ENCODE measurements around the gene GRK4.
"Not testable (repeated sequence)": the region's sequence is repeated elsewhere in the genome, so short reads cannot be mapped to it uniquely, and the experiment has no call there.

The GRK4 gene

GRCh38 chr4:2961811-2962441 lies 1.4 kb upstream of the GRK4 start:
- no peak for DNase-seq

DNA sequence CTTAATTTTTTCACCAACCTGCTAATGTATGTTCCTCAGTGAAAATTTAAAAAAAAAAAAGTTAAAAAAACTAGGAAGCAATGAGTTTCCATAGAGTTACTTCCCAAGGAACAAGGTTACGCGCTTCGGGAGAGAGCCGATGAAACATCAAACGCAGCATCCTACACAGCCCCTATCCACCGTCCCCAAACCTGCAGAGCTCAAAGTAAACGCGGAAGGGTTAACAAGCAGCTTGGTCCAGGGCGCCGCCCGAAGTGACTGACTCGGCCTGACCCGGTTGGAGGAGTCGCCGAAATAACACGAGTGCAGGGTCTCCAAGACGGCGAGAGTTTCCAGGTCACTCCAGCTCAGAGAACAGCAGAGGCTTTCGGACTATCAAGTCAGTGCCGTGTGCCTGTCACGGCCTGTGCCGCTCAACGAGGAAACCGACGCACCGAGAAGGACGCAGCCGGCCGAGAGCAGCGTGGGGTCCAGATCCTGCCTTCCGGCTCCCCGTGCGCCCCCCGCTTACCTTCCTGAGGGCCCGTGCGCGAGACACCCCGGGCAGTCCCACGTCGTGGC lies 677 bp upstream of the GRK4 start:
- DNase-seq = peak; percentile 92

GRCh38 chr4:2963966-2964471 lies 648 bp downstream of the GRK4 start:
- DNase-seq = no peak

GRCh38 chr4:2964706-2965258 lies 1.4 kb downstream of the GRK4 start:
- no peak for DNase-seq

DNA sequence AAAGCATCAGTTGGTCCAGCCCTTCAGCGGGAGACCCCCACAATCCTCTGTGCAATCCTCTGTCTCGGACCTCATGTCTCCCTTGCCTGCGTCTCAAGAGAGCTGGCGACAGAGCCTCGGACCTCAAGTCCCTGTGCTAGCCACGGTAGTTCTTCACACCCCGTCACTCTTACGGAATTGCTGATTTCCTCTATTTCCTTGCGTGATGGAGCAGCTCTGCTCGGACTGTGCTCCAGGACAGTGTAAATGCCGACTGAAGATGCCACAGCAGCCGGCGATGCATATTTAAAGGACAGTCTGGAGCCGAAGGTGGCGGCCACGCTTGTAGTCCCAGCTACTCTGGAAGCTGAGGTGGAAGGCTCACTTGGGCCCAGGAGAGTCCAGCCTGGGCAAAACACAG lies 1.9 kb downstream of the GRK4 start:
- no peak for DNase-seq

- no peak for DNase-seq
These were observed 5.0 kb downstream of the GRK4 start for GRCh38 chr4:2968381-2968780.

DNA sequence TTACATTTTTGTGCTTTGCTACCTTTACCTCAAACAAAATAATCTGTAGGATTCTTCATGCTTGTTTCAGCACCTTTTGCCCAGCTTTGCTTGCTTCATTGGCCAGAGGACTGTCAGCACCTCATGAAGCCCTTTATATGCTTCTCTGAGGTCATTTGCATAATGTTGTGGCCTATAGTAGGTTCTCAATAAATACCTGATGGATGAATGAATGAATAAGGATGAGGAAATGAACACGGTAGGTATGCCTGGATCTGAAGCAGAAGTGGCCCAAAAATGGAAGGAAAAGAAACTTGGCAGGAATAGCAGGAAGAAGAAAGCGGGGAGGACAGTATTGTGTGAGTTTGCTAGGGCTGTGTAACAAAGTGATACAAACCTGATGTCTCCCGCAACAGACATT lies 7.9 kb downstream of the GRK4 start:
- no peak for DNase-seq

DNA sequence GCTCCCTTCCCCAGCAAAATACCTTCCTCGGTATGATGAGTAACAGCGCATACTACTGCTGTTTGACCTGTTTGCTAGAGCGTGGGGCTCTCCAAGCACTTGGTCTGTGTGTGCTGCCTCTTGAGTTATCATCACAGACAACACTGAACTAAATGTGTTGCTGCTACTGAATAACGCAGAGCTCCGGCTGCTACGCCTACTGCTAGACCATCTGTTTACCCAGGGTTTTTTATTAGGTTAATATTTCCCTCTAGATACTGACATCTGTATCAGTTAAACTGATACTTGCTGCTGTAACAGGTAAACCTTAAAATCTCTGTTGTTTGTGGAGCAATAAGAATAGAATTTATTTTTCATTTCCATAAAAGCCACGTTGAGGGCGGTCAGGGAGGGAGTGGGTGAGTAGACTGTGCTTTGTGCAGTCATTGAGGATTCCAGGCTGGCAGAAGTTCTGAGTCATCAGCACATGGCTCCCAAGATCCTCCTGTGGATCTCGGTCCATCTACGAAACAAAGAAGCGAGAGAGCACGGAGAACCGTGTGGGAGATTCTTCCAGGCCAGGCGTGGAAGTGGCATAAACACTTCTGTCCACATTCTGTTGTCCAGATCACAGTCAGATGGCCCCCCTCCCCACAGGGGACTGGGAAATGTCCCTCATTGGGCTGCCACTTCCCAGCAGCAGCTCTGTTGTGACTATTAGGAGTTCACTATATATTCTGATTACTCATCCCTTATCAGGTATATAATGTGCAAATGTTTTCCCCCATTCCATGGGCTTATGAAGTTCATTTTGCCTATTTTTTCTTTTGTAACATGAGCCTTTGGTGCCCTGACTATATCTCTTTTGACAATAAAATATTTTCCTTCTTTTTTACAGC lies 14.1 kb downstream of the GRK4 start:
- DNase-seq = peak; percentile 79

DNA sequence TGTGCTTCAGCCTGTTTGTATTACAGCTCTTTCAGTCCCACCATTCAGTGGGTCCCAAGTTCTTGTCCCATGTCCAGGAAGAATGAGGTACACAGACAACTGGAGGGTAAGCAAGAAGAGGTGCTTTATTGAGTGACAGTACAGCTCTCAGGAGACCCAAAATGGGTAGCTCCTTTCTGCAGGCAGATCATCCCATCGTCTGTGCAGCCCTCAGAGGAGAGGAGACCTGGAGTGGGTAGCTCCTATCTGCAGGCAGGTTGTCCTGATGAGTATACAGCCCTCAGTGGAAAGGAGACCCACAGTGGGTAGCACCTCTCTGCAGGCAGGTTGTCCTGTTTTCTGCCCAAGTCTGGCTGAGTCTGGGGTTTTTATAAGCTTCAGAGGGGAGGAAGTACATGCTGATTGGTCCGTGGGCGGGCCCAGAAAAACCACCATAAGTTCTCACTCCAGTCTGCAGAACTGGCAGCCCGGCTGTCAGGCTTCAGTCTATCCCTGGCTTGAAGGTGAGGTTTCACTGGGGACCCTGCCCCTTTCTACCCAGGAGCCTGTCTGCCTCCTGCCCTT lies 18.0 kb downstream of the GRK4 start:
- no peak for DNase-seq

DNA sequence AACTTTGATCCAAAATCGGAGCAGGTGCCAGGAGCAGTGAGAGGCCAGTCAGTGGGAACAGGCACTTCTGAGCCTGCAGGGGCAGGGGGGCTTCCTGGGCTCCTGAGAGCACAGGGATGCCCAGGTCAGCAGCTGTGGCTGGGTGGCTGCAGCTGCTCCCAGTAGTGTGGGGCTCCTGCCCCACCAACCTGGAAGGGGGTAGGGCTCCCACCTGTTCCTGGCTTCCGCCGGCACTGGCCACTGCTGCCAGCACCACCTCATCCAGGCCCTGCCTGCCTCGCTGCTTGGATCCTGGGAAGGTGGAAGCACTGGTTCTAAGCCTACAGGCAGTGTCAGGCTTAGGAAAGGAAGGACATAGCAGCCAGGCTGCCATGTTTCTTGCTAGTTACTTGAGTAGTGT lies 18.6 kb downstream of the GRK4 start:
- DNase-seq = no peak

GRCh38 chr4:2983715-2984114 lies 20.3 kb downstream of the GRK4 start:
- not testable (repeated sequence) for DNase-seq

GRCh38 chr4:2991243-2991642 lies 27.9 kb downstream of the GRK4 start:
- DNase-seq = no peak

- DNase-seq = no peak
These were observed 31.5 kb downstream of the GRK4 start for GRCh38 chr4:2994917-2995316.

DNA sequence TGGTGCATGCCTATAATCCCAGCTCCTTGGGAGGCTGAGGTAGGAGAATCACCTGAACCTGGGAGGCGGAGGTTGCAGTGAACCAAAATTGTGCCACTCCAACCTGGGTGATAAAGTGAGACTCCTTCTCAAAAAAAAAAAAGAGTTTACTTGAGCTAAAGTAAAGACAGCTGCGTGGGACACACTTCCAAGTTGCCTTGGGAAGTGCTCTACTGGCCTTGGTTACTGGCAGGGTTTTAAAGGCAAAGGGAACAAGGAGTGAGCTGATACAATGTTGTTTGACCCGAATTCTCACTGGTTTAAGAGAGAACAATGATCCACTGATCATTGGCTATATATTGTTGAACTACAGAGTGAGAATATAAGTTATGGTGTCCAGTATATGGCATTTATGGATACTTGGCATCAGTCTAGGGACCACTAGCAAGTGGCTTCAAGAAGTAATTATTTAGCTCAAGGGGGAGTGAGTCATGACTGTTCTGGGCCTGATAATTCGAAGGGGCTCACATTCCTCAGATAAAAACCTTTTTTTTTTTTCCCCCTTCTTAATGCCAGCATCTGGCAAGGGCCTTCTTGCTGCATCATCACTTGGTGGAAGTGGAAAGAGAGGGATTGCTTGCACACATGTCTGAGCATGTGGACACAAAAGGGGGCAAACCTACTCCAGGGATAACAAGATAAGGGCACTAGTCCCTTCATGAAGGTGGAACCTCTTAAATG lies 32.3 kb downstream of the GRK4 start:
- no peak for DNase-seq

GRCh38 chr4:2996415-2996814 lies 33.0 kb downstream of the GRK4 start:
- no peak for DNase-seq

- no peak for DNase-seq
These were observed 44.4 kb downstream of the GRK4 start for GRCh38 chr4:3007724-3008123.

DNA sequence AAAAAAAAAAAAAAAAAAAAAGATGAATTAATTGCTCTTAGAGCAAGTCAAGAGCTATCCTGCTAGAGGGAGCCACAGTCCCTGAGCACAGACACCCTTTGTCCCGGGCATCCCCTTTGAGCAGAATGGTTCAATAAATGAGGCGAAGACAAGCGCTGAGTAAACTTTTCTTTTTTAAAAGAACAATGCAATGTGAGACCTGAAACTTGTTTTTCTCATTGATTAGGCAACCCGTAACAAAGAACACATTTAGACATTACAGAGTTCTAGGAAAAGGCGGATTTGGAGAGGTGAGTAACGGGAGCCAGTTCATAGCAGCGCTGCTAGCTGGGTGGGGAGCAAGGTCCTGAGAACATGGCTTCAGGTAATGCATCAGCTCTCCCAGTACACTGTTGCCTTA lies 46.1 kb downstream of the GRK4 start:
- DNase-seq = no peak

DNA sequence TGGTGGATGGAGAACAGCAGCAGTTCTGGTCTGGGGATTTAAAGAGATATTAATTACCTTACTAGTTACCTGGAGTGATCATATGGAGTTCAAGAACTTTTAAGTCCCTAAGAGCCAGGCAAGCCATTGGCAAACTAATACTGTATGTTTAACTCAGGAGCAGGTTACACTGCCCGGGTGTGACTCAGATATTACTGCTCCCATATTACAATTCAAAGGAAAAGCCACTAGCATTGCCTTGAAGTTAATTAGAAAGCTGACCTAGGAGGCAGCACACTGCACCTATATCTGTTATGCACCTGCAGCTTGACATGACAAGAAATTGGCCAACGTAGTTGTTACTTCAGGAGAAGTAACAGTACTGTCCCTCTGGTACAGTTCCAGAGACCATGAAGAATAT lies 47.2 kb downstream of the GRK4 start:
- DNase-seq = no peak

DNA sequence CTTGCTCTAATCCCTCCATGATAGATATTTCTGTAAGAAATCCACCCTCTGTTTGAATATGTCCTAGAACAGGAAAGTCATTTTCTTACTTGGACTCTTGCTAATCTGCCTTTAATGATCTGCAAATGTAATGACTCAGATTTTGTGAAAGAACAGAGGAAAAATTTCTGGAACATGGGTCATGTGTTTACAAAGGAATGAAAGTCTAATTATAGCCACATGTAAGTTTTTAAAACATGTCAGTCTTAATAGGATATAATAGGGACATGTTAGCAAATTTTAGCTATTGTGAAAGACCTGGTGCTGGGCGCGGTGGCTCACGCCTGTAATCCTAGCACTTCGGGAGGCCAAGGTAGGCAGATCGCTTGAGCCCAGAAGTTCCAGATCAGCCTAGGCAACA lies 47.6 kb downstream of the GRK4 start:
- no peak for DNase-seq

DNA sequence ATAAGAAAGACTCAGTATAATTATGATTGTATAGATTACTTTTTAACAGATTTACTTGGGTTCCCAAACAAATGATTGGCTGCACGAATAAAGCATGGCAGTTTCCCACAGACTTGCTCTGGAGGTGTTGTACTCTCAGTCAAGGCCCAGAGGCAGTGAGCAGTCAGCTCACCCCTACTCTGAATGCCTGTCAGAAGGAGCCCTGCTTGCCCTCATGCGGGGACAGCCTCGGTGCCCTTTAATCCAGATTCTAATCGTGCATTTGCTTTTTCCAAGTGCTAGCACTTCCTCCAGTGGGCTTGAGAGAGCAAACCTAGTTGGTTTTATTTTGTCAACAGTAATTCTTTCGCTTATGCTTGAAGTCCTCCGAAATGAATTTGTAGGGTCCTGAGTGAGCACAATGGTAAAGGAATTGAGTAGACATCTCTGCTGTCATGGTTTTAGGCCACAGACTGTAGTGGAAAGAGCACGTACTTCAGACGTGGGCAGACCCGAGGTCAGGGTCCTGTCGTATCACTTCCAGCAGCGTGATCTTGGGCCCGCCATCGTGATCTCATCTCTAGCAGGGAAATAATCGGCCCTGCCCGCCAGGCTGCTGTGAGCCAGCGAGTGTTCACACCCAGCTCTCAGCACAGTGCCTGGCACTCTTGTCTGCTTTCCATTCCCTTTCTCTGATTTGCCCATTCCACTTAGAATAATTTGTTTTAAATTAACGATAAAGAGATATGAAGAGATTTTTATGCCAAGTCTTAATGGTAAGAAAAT lies 48.3 kb downstream of the GRK4 start:
- DNase-seq = no peak

- no peak for DNase-seq
These were observed 50.0 kb downstream of the GRK4 start for GRCh38 chr4:3013323-3013722.

DNA sequence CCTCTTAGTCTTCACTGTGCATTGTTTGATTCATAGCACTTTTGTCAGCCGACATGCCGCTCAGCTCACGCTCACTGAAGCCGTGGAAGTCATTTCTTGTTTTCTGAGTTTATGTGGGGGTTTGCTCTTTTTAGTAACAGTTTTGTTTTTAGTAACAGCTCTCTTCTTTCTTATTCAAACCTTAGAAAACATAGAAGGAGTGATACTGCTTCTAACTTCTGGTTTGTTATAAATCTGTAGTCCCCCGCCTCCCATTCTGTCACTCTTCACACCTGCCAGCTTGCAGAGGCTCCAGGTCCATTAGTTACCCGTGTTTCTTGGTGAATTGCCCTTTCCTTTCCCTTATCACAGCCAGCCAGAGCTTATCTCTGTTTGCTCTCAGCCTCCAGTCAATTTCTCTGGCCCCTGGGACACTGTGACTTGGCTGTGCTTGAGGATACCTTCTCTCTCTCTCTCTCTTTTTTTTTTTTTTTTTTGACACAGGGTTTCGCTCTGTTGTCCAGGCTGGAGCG lies 50.5 kb downstream of the GRK4 start:
- DNase-seq = no peak
